SK-N-SH (cell line): ENCODE data around the gene CHCHD6. TPM values are rescaled to one million over a fixed set of nuclear protein-coding genes. Genes with fewer than 3 reads are reported as not detected.

ENCODE experiments used
- CTCF ChIA-PET: fragments of 300-600, 350-600 bp; formaldehyde crosslinking; extraction: SDS; loops from one replicate; lab custom pipeline; 2021; lab: Yijun Ruan, JAX
- POLR2A ChIA-PET: fragments of 350-600 bp; sonication (Branson Sonifier 250); formaldehyde crosslinking; extraction: SDS; loops from one replicate; lab custom pipeline; 2020; ENCODE audit warnings: antibody characterized with exemption, inconsistent platforms; lab: Yijun Ruan, JAX
- DNase-seq: peaks from one replicate; pipeline ENCODE4 v3.0.0; 2012
- H2AFZ ChIP-seq: fragments of 200-600 bp; sonication (generic); 2 replicates; pipeline ENCODE4 v1.8.1; 2016; ENCODE audit warnings: antibody characterized with exemption, mild to moderate bottlenecking, low read depth
- H3F3A ChIP-seq: fragments of 200-600 bp; sonication (generic); replicated peaks from 2 replicates; pipeline ENCODE3; 2016; ENCODE audit warnings: antibody characterized with exemption, mild to moderate bottlenecking; ENCODE audit not compliant: insufficient read depth
- H3K27ac ChIP-seq, 2 experiments: fragments of 200-500 bp in 1 of 2; fragments of 200-600 bp in 1 of 2; sonication (Bioruptor generic) in 1 of 2; sonication (generic), shearing (Covaris generic) in 1 of 2; 2 replicates each; pipeline versions ENCODE4 v1.5.1 to v1.6.1; 2014 to 2016; ENCODE audit warnings: low read depth in 2 of 2, inconsistent platforms in 1 of 2, low read length in 1 of 2, mild to moderate bottlenecking in 1 of 2, mixed read lengths in 1 of 2
- H3K27me3 ChIP-seq: fragments of 200-600 bp; sonication (generic), shearing (Covaris generic); 2 replicates; pipeline ENCODE4 v1.6.1; 2016; ENCODE audit warnings: mixed run types; ENCODE audit not compliant: insufficient read depth
- H3K36me3 ChIP-seq, 2 experiments: fragments of 200-500 bp in 1 of 2; fragments of 200-600 bp in 1 of 2; sonication (Bioruptor generic) in 1 of 2; sonication (generic) in 1 of 2; replicated peaks in 1 of 2; 2 replicates each; pipeline versions ENCODE3 to v1.5.1; 2014 to 2016; ENCODE audit warnings: low read length in 1 of 2, mild to moderate bottlenecking in 1 of 2; ENCODE audit not compliant: insufficient read depth in 2 of 2, control insufficient read depth in 1 of 2
- H3K4me1 ChIP-seq, 2 experiments: fragments of 200-500 bp in 1 of 2; fragments of 200-600 bp in 1 of 2; sonication (Bioruptor generic) in 1 of 2; sonication (generic), shearing (Covaris generic) in 1 of 2; 2 replicates each; pipeline versions ENCODE4 v1.5.1 to v1.6.1; 2014 to 2016; ENCODE audit warnings: low read depth in 1 of 2, low read length in 1 of 2, mixed run types in 1 of 2; ENCODE audit not compliant: insufficient read depth in 2 of 2, control insufficient read depth in 1 of 2
- H3K4me2 ChIP-seq: fragments of 200-600 bp; sonication (generic), shearing (Covaris generic); 2 replicates; pipeline ENCODE4 v1.6.1; 2017; ENCODE audit warnings: mixed run types
- H3K4me3 ChIP-seq, 2 experiments: fragments of 200-500 bp in 1 of 2; fragments of 200-600 bp in 1 of 2; sonication (Bioruptor generic) in 1 of 2; sonication (generic), shearing (Covaris generic) in 1 of 2; 2 replicates each; pipeline versions ENCODE4 v1.5.1 to v1.8.1; 2014 to 2016; ENCODE audit warnings: low read depth in 2 of 2, inconsistent platforms in 1 of 2, low read length in 1 of 2, mild to moderate bottlenecking in 1 of 2, mixed read lengths in 1 of 2, moderate library complexity in 1 of 2
- H3K79me2 ChIP-seq: fragments of 200-600 bp; sonication (generic); 2 replicates; pipeline ENCODE4 v1.8.1; 2017; ENCODE audit warnings: mild to moderate bottlenecking; ENCODE audit not compliant: insufficient read depth
- H3K9ac ChIP-seq: fragments of 200-600 bp; sonication (generic); 2 replicates; pipeline ENCODE4 v1.6.1; 2017; ENCODE audit warnings: mixed run types
- H3K9me2 ChIP-seq: fragments of 200-600 bp; sonication (generic); 2 replicates; pipeline ENCODE4 v1.6.1; 2017; ENCODE audit warnings: mixed run types
- H3K9me3 ChIP-seq: fragments of 200-600 bp; sonication (generic); 2 replicates; pipeline ENCODE4 v1.6.1; 2017; ENCODE audit warnings: mixed run types, mild to moderate bottlenecking, moderate library complexity
- H4K20me1 ChIP-seq: fragments of 200-600 bp; sonication (generic); 2 replicates; pipeline ENCODE4 v1.6.1; 2017; ENCODE audit warnings: mild to moderate bottlenecking, mixed run types; ENCODE audit not compliant: insufficient read depth
- EP300 ChIP-seq, 2 experiments: IDR thresholded peaks; 2 replicates each; pipeline versions ENCODE4 v1.4.0 to v1.6.1; 2012; ENCODE audit warnings: borderline replicate concordance in 1 of 2, low read depth in 1 of 2, low read length in 1 of 2
- FOSL2 ChIP-seq: IDR thresholded peaks from 2 replicates; pipeline ENCODE4 v1.4.0; 2012; ENCODE audit warnings: low read depth, mild to moderate bottlenecking, moderate library complexity, borderline replicate concordance
- GATA2 ChIP-seq: sonication (generic); formaldehyde crosslinking; IDR thresholded peaks from 2 replicates; pipeline ENCODE4 v1.5.0; 2020; ENCODE audit warnings: mild to moderate bottlenecking, missing genetic modification reagents
- JUND ChIP-seq: IDR thresholded peaks from 2 replicates; pipeline ENCODE4 v1.4.0; 2012
- MXI1 ChIP-seq: IDR thresholded peaks from 2 replicates; pipeline ENCODE4 v1.6.1; 2012; ENCODE audit warnings: mild to moderate bottlenecking, low read depth, low read length, improper control_type of control experiment
- NFIC ChIP-seq: IDR thresholded peaks from 2 replicates; pipeline ENCODE4 v1.4.0; 2012; ENCODE audit warnings: borderline replicate concordance
- TCF12 ChIP-seq: IDR thresholded peaks from 2 replicates; pipeline ENCODE4 v1.4.0; 2012
- WGBS: methylation state at CpG from one replicate; pipeline ENCODE4 v1.1.6; 2017; ENCODE audit warnings: low lambda C conversion rate; 5-methylcytosine and 5-hydroxymethylcytosine counted together
- polyA plus RNA-seq, 3 experiments: library from polyadenylated mRNA; depleted of rRNA; stranded (reverse); fragments of >200 nt; gene quantifications; 2 replicates each; pipeline ENCODE4 v1.2.3, GENCODE V29; 2012
- TF ChIP-seq, protein P1 (sequence below): fragments of 200-600 bp; sonication (generic); IDR thresholded peaks from 2 replicates; pipeline ENCODE4 v1.6.1; 2017; ENCODE audit warnings: antibody characterized with exemption, mild to moderate bottlenecking, moderate library complexity
- TF ChIP-seq, protein P2 (sequence below): fragments of 150-350 bp; IDR thresholded peaks from 2 replicates; pipeline ENCODE4 v1.6.1; 2016; ENCODE audit warnings: mild to moderate bottlenecking, low read depth, low read length
- TF ChIP-seq, protein P3 (sequence below): IDR thresholded peaks from 2 replicates; pipeline ENCODE4 v1.4.0; 2012; ENCODE audit warnings: low read depth
- TF ChIP-seq, protein P4 (sequence below): IDR thresholded peaks from 2 replicates; pipeline ENCODE4; 2012
- TF ChIP-seq, protein P5 (sequence below): IDR thresholded peaks from 2 replicates; pipeline ENCODE4 v1.6.1; 2012; ENCODE audit warnings: mild to moderate bottlenecking, low read depth, low read length, moderate library complexity

The CHCHD6 gene
- polyA plus RNA-seq, 1 of the 3 experiments (the other 2 are of a cell fraction): 42.5 TPM

DNA sequence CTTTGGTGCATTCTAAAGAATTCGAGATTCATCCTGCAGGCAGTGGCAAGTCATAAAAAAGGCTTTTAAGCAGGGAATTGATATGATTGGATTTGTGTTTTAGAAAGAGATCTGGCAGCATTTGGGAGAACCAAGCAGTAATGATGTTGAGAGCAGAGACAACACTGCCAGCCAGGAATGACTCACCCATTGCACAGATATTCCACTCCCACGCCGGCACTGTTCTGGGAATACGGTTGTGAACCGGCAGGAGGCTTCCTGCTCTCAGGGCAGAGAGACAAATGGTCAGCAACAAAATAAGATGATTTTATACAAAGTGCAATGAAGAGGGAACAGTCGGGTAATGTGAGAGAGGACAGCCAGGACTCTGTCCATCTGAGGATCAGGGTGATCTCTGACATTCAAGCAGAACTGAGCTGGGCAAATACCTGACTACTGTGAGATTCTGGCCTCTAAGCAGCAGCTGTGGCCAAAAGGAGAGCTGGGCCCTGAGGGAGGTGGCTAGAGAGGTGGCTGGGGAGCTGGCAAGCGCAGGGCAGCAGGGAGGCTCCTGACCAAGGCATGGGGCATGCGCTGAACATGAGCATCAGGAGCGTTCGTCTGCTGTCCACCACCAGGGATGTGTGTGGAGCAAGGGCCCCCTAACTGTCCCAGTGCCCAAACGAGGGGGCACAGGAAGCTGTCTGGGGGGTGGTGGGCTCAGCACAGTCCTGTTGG is 222.8 kb downstream of the CHCHD6 start:
- Histone ChIP-seq H3K9ac (peak overlapping the region; percentile 72), H3K9me3 (no peaks in the 10 kb centered on the region), H4K20me1 (no peaks in the 10 kb centered on the region), H3K9me2 (no peaks in the 10 kb centered on the region), H3K79me2 (no peaks in the 10 kb centered on the region), H3F3A (peaks cover 37% of the 10 kb centered on the region), H3K4me3 (peak overlapping the region in 1 of 2 experiments; percentile 1; a peak in 1 of 4 replicates), H3K27me3 (no peaks in the 10 kb centered on the region), H3K4me2 (peak overlapping the region; percentile 80), H3K36me3 (no peaks in the 10 kb centered on the region), H3K4me1 (peaks cover 42 to 52% of the 10 kb centered on the region in 2 experiments), H2AFZ (no peak overlapping the region), H3K27ac (peak overlapping the region; percentile 67 to 98)
- CTCF ChIA-PET: interaction anchor here (0.9 to 1.8 kb wide), 8 partner anchors 12 to 404 kb away, joined by 3 to 12 read pairs (median 4); no protein-coding TSS in a partner anchor
- TF ChIP-seq, protein P1, sequence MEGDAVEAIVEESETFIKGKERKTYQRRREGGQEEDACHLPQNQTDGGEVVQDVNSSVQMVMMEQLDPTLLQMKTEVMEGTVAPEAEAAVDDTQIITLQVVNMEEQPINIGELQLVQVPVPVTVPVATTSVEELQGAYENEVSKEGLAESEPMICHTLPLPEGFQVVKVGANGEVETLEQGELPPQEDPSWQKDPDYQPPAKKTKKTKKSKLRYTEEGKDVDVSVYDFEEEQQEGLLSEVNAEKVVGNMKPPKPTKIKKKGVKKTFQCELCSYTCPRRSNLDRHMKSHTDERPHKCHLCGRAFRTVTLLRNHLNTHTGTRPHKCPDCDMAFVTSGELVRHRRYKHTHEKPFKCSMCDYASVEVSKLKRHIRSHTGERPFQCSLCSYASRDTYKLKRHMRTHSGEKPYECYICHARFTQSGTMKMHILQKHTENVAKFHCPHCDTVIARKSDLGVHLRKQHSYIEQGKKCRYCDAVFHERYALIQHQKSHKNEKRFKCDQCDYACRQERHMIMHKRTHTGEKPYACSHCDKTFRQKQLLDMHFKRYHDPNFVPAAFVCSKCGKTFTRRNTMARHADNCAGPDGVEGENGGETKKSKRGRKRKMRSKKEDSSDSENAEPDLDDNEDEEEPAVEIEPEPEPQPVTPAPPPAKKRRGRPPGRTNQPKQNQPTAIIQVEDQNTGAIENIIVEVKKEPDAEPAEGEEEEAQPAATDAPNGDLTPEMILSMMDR: peak; percentile 51
- TF ChIP-seq, protein P2, sequence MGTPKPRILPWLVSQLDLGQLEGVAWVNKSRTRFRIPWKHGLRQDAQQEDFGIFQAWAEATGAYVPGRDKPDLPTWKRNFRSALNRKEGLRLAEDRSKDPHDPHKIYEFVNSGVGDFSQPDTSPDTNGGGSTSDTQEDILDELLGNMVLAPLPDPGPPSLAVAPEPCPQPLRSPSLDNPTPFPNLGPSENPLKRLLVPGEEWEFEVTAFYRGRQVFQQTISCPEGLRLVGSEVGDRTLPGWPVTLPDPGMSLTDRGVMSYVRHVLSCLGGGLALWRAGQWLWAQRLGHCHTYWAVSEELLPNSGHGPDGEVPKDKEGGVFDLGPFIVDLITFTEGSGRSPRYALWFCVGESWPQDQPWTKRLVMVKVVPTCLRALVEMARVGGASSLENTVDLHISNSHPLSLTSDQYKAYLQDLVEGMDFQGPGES: no peak
- peak; percentile 60 for TF ChIP-seq TCF12
- TF ChIP-seq NFIC: peak; percentile 62
- no peak for TF ChIP-seq GATA2 (CRISPR knock-in tag)
- TF ChIP-seq, protein P3, sequence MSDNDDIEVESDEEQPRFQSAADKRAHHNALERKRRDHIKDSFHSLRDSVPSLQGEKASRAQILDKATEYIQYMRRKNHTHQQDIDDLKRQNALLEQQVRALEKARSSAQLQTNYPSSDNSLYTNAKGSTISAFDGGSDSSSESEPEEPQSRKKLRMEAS: peak; percentile 68
- TF ChIP-seq MXI1: no peak
- peak; percentile 83 for TF ChIP-seq JUND
- TF ChIP-seq, protein P4, sequence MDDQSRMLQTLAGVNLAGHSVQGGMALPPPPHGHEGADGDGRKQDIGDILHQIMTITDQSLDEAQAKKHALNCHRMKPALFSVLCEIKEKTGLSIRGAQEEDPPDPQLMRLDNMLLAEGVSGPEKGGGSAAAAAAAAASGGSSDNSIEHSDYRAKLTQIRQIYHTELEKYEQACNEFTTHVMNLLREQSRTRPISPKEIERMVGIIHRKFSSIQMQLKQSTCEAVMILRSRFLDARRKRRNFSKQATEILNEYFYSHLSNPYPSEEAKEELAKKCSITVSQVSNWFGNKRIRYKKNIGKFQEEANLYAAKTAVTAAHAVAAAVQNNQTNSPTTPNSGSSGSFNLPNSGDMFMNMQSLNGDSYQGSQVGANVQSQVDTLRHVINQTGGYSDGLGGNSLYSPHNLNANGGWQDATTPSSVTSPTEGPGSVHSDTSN: peak; percentile 26; the same call in 1 of the 2 replicates
- TF ChIP-seq, protein P5, sequence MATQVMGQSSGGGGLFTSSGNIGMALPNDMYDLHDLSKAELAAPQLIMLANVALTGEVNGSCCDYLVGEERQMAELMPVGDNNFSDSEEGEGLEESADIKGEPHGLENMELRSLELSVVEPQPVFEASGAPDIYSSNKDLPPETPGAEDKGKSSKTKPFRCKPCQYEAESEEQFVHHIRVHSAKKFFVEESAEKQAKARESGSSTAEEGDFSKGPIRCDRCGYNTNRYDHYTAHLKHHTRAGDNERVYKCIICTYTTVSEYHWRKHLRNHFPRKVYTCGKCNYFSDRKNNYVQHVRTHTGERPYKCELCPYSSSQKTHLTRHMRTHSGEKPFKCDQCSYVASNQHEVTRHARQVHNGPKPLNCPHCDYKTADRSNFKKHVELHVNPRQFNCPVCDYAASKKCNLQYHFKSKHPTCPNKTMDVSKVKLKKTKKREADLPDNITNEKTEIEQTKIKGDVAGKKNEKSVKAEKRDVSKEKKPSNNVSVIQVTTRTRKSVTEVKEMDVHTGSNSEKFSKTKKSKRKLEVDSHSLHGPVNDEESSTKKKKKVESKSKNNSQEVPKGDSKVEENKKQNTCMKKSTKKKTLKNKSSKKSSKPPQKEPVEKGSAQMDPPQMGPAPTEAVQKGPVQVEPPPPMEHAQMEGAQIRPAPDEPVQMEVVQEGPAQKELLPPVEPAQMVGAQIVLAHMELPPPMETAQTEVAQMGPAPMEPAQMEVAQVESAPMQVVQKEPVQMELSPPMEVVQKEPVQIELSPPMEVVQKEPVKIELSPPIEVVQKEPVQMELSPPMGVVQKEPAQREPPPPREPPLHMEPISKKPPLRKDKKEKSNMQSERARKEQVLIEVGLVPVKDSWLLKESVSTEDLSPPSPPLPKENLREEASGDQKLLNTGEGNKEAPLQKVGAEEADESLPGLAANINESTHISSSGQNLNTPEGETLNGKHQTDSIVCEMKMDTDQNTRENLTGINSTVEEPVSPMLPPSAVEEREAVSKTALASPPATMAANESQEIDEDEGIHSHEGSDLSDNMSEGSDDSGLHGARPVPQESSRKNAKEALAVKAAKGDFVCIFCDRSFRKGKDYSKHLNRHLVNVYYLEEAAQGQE: peak; percentile 30; the same call in 1 of the 2 replicates
- peak; percentile 86 for TF ChIP-seq FOSL2
- TF ChIP-seq EP300 (IDR thresholded peaks at IDR 0.05; ENCODE audit: borderline replicate concordance in 1 of 2, low read depth in 1 of 2, low read length in 1 of 2): peak in 1 of 2 experiments; percentile 45; a peak in 1 of 4 replicates
- POLR2A ChIA-PET: interaction anchor here (0.7 to 1.1 kb wide), 2 partner anchors 10 to 11 kb away, joined by 3 to 4 read pairs; no protein-coding TSS in a partner anchor
- DNase-seq: no peak
- WGBS: 23% methylated on average over 6 of the region's 11 CpGs
